H1 (cell line): Measurements from ENCODE around the gene POU2F1. TPM values are rescaled to one million over a fixed set of nuclear protein-coding genes. Genes with fewer than 3 reads are reported as not detected.

ENCODE experiments used
- CHD2 ChIP-seq: IDR thresholded peaks from 2 replicates; pipeline ENCODE4 v1.6.1; 2012; ENCODE audit warnings: low read length, improper control_type of control experiment
- CHD7 ChIP-seq: fragments of 300-600 bp; sonication (generic); IDR thresholded peaks from 2 replicates; pipeline ENCODE4 v1.7.1; 2012; ENCODE audit warnings: low read length, moderate library complexity, mild to moderate bottlenecking, inconsistent platforms; ENCODE audit not compliant: insufficient replicate concordance
- CREB1 ChIP-seq: IDR thresholded peaks from 2 replicates; pipeline ENCODE4 v1.6.1; 2012; ENCODE audit warnings: inconsistent platforms
- RFX5 ChIP-seq: IDR thresholded peaks from 2 replicates; pipeline ENCODE4 v1.6.1; 2011; ENCODE audit warnings: low read depth, low read length, improper control_type of control experiment, borderline replicate concordance
- SP1 ChIP-seq: IDR thresholded peaks from 2 replicates; pipeline ENCODE4 v1.6.1; 2011; ENCODE audit warnings: low read depth, low read length
- YY1 ChIP-seq: IDR thresholded peaks from 2 replicates; pipeline ENCODE4 v1.6.1; 2011; ENCODE audit warnings: low read depth, mild to moderate bottlenecking, low read length
- polyA plus RNA-seq, 7 experiments: library from polyadenylated mRNA; depleted of rRNA in 3 of 7; stranded (reverse) in 5 of 7; unstranded in 2 of 7; fragments of >200 nt in 5 of 7; fragments of 200-250 nt in 2 of 7; gene quantifications; 1 replicate in 5 of 7; 2 replicates in 1 of 7; 4 replicates in 1 of 7; pipeline versions ENCODE4 v1.2.1 to v1.2.3, GENCODE V29; 2011 to 2013; ENCODE audit warnings: missing spikeins in 2 of 7, mixed read lengths in 2 of 7
- total RNA-seq: library from RNA; stranded (reverse); fragmentation: NEBNext Ultra II Directional; extraction: Animal tissue kit (Norgen Biotek cat#: 25700); gene quantifications from 2 replicates; pipeline ENCODE4 v1.2.1, GENCODE V29; 2021

The POU2F1 gene
- total and polyA plus RNA-seq, 2 of the 8 experiments (the other 6 are each of a cell fraction or from before 2014, with no cell fraction given), result 37.0 to 57.2 TPM

GRCh38 chr1:167249702-167250101 lies 29.0 kb downstream of the POU2F1 start (continued):
- no peak for TF ChIP-seq CHD7
- no peak for TF ChIP-seq CHD2
- no peak for TF ChIP-seq SP1
- no peak for TF ChIP-seq RFX5
- no peak for TF ChIP-seq YY1
- no peak for TF ChIP-seq CREB1
